Natural killer cell (primary cell): ENCODE data around the gene NUTF2. TPM values are rescaled to one million over a fixed set of nuclear protein-coding genes. Genes with fewer than 3 reads are reported as not detected.

Experiments used
- ATAC-seq, 3 donors: fragments of 150-1000 bp in 2 of 3; fragments of 200-7000 bp in 1 of 3; cut with Tn5 transposase; 1 replicate in 1 of 3; 2 replicates in 2 of 3; pipeline ENCODE4 v1.10.0; 2021; ENCODE audit warnings: mild to moderate bottlenecking in 2 of 3, moderate library complexity in 2 of 3
- DNase-seq, 2 donors: peaks; one replicate each; pipeline versions ENCODE4 v3.0.0 to v3.0.0-alpha.2; 2013 to 2021; ENCODE audit warnings: mixed read lengths in 1 of 2
- H3K27ac ChIP-seq: one replicate; pipeline ENCODE4 v1.5.1; 2013; ENCODE audit warnings: mild to moderate bottlenecking, low read length
- H3K27me3 ChIP-seq: one replicate; pipeline ENCODE4 v1.6.1; 2013; ENCODE audit warnings: low read length; ENCODE audit not compliant: control insufficient read depth, insufficient read depth
- H3K36me3 ChIP-seq: one replicate; pipeline ENCODE4 v1.6.1; 2013; ENCODE audit warnings: low read length; ENCODE audit not compliant: control insufficient read depth, insufficient read depth
- H3K4me1 ChIP-seq: one replicate; pipeline ENCODE4 v1.6.1; 2013; ENCODE audit warnings: low read length; ENCODE audit not compliant: control insufficient read depth, insufficient read depth
- H3K4me3 ChIP-seq: one replicate; pipeline ENCODE4 v1.5.1; 2013; ENCODE audit warnings: low read length
- H3K9me3 ChIP-seq: one replicate; pipeline ENCODE4 v1.6.1; 2013; ENCODE audit warnings: low read length; ENCODE audit not compliant: control insufficient read depth, insufficient read depth
- H3K27ac Mint-ChIP-seq, 2 donors: one replicate each; pipeline ENCODE4 v1.8.0; 2022; ENCODE audit warnings: mild to moderate bottlenecking in 2 of 2, mixed read lengths in 2 of 2, moderate library complexity in 1 of 2
- H3K27me3 Mint-ChIP-seq, 2 donors: one replicate each; pipeline ENCODE4 v1.8.0; 2022; ENCODE audit warnings: low read depth in 2 of 2, mixed read lengths in 2 of 2
- H3K36me3 Mint-ChIP-seq: one replicate; pipeline ENCODE4 v1.8.0; 2022; ENCODE audit warnings: mixed read lengths
- H3K4me1 Mint-ChIP-seq, 2 donors: one replicate each; pipeline ENCODE4 v1.8.0; 2022; ENCODE audit warnings: mixed read lengths in 2 of 2
- H3K4me3 Mint-ChIP-seq: one replicate; pipeline ENCODE4 v1.8.0; 2022; ENCODE audit warnings: mild to moderate bottlenecking, moderate library complexity, mixed read lengths
- H3K9me3 Mint-ChIP-seq, 2 donors: one replicate each; pipeline ENCODE4 v1.8.0; 2022; ENCODE audit warnings: mixed read lengths in 2 of 2
- WGBS: methylation state at CpG from one replicate; pipeline ENCODE4 v1.1.7; 2013; ENCODE audit warnings: missing lambda C conversion rate; ENCODE audit not compliant: insufficient coverage; 5-methylcytosine and 5-hydroxymethylcytosine counted together
- intact Hi-C: fragments of 100-400 bp; cut with micrococcal nuclease; formaldehyde crosslinking; loops from one replicate; pipeline ENCODE4 v1.14.2; 2022
- total RNA-seq, 4 donors: library from RNA; stranded (reverse); fragments of 120-200 nt in 1 of 4; gene quantifications; one replicate each; pipeline versions ENCODE4 v1.2.3 to v1.2.4, GENCODE V29; 2013 to 2022
- TF ChIP-seq, protein P1 (sequence below): fragments of 200-600 bp; IDR thresholded peaks from one replicate; pipeline ENCODE4 v1.8.0; 2022; ENCODE audit warnings: antibody characterized with exemption

The NUTF2 gene
- total RNA-seq, 3 donors from 2014 or later (not counting 1 experiment from before 2014, with no cell fraction given): 43.2 to 47.1 (median 43.3) TPM

DNA sequence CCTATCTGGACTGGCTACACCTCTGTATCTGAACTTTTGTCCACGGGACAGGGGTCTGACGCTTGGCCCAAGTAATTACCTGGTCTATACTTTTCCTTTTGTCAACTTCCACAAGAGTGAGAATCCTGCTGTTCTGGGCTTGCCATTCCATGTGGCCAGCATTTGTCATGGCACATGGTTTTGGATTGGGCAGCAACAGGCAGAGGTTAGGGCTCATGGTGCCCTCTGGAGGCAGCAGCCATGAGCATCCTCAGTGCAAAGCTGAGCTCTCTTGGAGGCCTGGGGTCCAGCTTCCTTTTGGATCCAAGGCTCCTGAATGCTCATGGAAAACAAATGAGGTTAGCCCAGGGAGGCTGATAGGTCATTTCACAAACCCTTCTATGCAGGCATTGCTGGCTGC, 18.6 kb downstream of the NUTF2 start:
- WGBS: 89% methylated on average over 2 of the region's 2 CpGs
- Mint-ChIP-seq H3K4me3 (no peak overlapping the region), H3K9me3 (no peaks in the 10 kb centered on the region), H3K36me3 (no peaks in the 10 kb centered on the region), H3K27me3 (no peaks in the 10 kb centered on the region), H3K27ac (no peak overlapping the region), H3K4me1 (peaks cover 11 to 13% of the 10 kb centered on the region in 2 donors)
- DNase-seq (peak in 1 of 2 donors; percentile 51), ATAC-seq (peak in 1 of 3 donors; percentile 44)
- intact Hi-C loops: loop anchor here (2.0 kb wide), 1 partner anchor 49 kb away; no protein-coding TSS in a partner anchor
- Histone ChIP-seq H3K27me3 (no peaks in the 10 kb centered on the region), H3K9me3 (no peaks in the 10 kb centered on the region), H3K4me3 (no peak overlapping the region), H3K36me3 (peaks cover 10% of the 10 kb centered on the region), H3K4me1 (no peaks in the 10 kb centered on the region), H3K27ac (no peak overlapping the region)
- TF ChIP-seq, protein P1, sequence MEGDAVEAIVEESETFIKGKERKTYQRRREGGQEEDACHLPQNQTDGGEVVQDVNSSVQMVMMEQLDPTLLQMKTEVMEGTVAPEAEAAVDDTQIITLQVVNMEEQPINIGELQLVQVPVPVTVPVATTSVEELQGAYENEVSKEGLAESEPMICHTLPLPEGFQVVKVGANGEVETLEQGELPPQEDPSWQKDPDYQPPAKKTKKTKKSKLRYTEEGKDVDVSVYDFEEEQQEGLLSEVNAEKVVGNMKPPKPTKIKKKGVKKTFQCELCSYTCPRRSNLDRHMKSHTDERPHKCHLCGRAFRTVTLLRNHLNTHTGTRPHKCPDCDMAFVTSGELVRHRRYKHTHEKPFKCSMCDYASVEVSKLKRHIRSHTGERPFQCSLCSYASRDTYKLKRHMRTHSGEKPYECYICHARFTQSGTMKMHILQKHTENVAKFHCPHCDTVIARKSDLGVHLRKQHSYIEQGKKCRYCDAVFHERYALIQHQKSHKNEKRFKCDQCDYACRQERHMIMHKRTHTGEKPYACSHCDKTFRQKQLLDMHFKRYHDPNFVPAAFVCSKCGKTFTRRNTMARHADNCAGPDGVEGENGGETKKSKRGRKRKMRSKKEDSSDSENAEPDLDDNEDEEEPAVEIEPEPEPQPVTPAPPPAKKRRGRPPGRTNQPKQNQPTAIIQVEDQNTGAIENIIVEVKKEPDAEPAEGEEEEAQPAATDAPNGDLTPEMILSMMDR: no peak

GRCh38 chr16:67868290-67868689, 21.6 kb downstream of the NUTF2 start:
- Histone ChIP-seq H3K27me3 (no peaks in the 10 kb centered on the region), H3K27ac (no peak overlapping the region), H3K36me3 (peaks cover 11% of the 10 kb centered on the region), H3K4me1 (peaks cover 11% of the 10 kb centered on the region), H3K4me3 (no peak overlapping the region), H3K9me3 (no peaks in the 10 kb centered on the region)
- Mint-ChIP-seq H3K9me3 (no peaks in the 10 kb centered on the region), H3K27me3 (no peaks in the 10 kb centered on the region), H3K36me3 (no peaks in the 10 kb centered on the region), H3K27ac (no peak overlapping the region), H3K4me1 (peaks cover 0 to 8% of the 10 kb centered on the region in 2 donors), H3K4me3 (no peak overlapping the region)
- intact Hi-C loops: no loop called here
- 95% methylated on average over 5 of the region's 6 CpGs for WGBS
- DNase-seq: no peak
- ATAC-seq: no peak
- TF ChIP-seq, protein P1: no peak

- Histone ChIP-seq H3K9me3 (no peaks in the 10 kb centered on the region), H3K27ac (no peak overlapping the region), H3K36me3 (peaks cover 11% of the 10 kb centered on the region), H3K4me3 (no peak overlapping the region), H3K27me3 (no peaks in the 10 kb centered on the region), H3K4me1 (peaks cover 24% of the 10 kb centered on the region)
- Mint-ChIP-seq H3K36me3 (no peaks in the 10 kb centered on the region), H3K27me3 (no peaks in the 10 kb centered on the region), H3K9me3 (no peaks in the 10 kb centered on the region), H3K4me3 (no peak overlapping the region), H3K27ac (no peak overlapping the region), H3K4me1 (peaks cover 12 to 21% of the 10 kb centered on the region in 2 donors)
- ATAC-seq (no peak), DNase-seq (no peak)
- intact Hi-C loops: no loop called here
- WGBS: 97% methylated on average over 7 of the region's 7 CpGs
- TF ChIP-seq, protein P1: no peak
These were observed 22.9 kb downstream of the NUTF2 start for GRCh38 chr16:67869653-67870052.

- no peaks in the 10 kb centered on the region for H3K9me3 ChIP-seq
- Mint-ChIP-seq H3K27me3 (no peaks in the 10 kb centered on the region), H3K4me1 (peaks cover 27 to 37% of the 10 kb centered on the region in 2 donors), H3K36me3 (no peaks in the 10 kb centered on the region), H3K27ac (peak overlapping the region; percentile 90), H3K4me3 (no peak overlapping the region), H3K9me3 (no peaks in the 10 kb centered on the region)
- TF ChIP-seq, protein P1: no peak
- H3K27ac ChIP-seq: no peak overlapping the region
- DNase-seq: no peak
- no peak overlapping the region for H3K4me3 ChIP-seq
- peaks cover 24% of the 10 kb centered on the region for H3K4me1 ChIP-seq
- peaks cover 13% of the 10 kb centered on the region for H3K36me3 ChIP-seq
- no peak for ATAC-seq
- intact Hi-C loops: no loop called here
- 92% methylated on average over 3 of the region's 3 CpGs for WGBS
- no peaks in the 10 kb centered on the region for H3K27me3 ChIP-seq
These were observed 24.5 kb downstream of the NUTF2 start for GRCh38 chr16:67871256-67871655.
